ENCODE data around the gene GPC5.

Gene GPC5

GRCh38 chr13:91491980-91492379 is 93.6 kb downstream of the GPC5 start:
- no peak for TF ChIP-seq CTCF (IDR thresholded peaks at IDR 0.05)
- no peak overlapping the region for H3K4me3 ChIP-seq
- DNase-seq (ENCODE audit: low spot score) = no peak

GRCh38 chr13:91493442-91493841 is 95.0 kb downstream of the GPC5 start:
- TF ChIP-seq CTCF (IDR thresholded peaks at IDR 0.05) = no peak
- DNase-seq (ENCODE audit: low spot score) = no peak
- no peak overlapping the region for H3K27ac ChIP-seq
- no peak overlapping the region for H3K4me3 ChIP-seq

More at GRCh38 chr13:91491980-91492379, 93.6 kb downstream of the GPC5 start:
- H3K27ac ChIP-seq = no peak overlapping the region

GRCh38 chr13:91498298-91498697 is 99.9 kb downstream of the GPC5 start:
- Histone ChIP-seq H3K27ac (no peak overlapping the region), H3K4me3 (no peak overlapping the region)
- no peak for DNase-seq (ENCODE audit: low spot score)
- no peak for TF ChIP-seq CTCF (IDR thresholded peaks at IDR 0.05)

DNA sequence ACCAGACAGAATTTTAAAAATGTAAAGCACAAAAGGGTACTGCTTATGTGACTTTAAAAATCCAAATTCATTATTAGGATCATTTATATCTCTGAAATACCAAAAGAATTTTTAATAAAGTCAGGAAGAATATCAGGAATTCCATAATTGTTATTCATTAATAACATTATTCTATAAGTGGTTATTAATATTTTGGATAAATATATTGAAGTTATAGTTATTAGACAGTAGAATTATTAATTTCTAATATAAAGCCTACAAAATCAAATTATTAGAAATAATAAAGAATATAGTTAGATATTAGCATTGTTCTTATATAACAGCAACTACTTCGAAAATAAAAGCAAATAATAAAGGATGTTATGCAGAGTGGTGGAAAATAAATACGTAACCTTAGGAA is 105.8 kb downstream of the GPC5 start:
- TF ChIP-seq CTCF (IDR thresholded peaks at IDR 0.05) = no peak
- no peak for DNase-seq (ENCODE audit: low spot score)
- H3K4me3 ChIP-seq = no peak overlapping the region
- H3K27ac ChIP-seq = no peak overlapping the region

GRCh38 chr13:91506759-91507158 is 108.3 kb downstream of the GPC5 start:
- no peak overlapping the region for H3K27ac ChIP-seq
- no peak for TF ChIP-seq CTCF (IDR thresholded peaks at IDR 0.05)

GRCh38 chr13:91510058-91510457 is 111.6 kb downstream of the GPC5 start:
- no peak for DNase-seq (ENCODE audit: low spot score)
- Histone ChIP-seq H3K4me3 (no peak overlapping the region), H3K27ac (no peak overlapping the region)
- TF ChIP-seq CTCF (IDR thresholded peaks at IDR 0.05) = no peak

More at GRCh38 chr13:91506759-91507158, 108.3 kb downstream of the GPC5 start:
- no peak overlapping the region for H3K4me3 ChIP-seq
- DNase-seq (ENCODE audit: low spot score) = no peak

GRCh38 chr13:91513790-91514189 is 115.4 kb downstream of the GPC5 start:
- Histone ChIP-seq H3K4me3 (no peak overlapping the region), H3K27ac (no peak overlapping the region)
- DNase-seq (ENCODE audit: low spot score) = no peak
- no peak for TF ChIP-seq CTCF (IDR thresholded peaks at IDR 0.05)
